Tibial artery (tissue), 4 donors: ENCODE measurements around the gene CARD19.
A peak's percentile ranks its signal among the peaks of the same experiment; 100 is the strongest.

Experiments
- DNase-seq, 2 donors: peaks; one replicate each; pipeline ENCODE4 v3.0.0-alpha.2; 2019
- H3K27ac ChIP-seq, 2 donors: fragments of 200-600 bp; sonication (generic) in 1 of 2; 1 replicate in 1 of 2; 2 replicates in 1 of 2; pipeline ENCODE4 v1.5.1; 2018 to 2019; ENCODE audit warnings: mild to moderate bottlenecking in 1 of 2
- H3K27me3 ChIP-seq, 2 donors: fragments of 200-600 bp; sonication (generic) in 1 of 2; one replicate each; pipeline versions ENCODE4 v1.5.1 to v1.6.0; 2016 to 2019
- H3K36me3 ChIP-seq, 3 donors: fragments of 200-600 bp; sonication (generic) in 2 of 3; one replicate each; pipeline ENCODE4 v1.5.1; 2016 to 2019; ENCODE audit warnings: mild to moderate bottlenecking in 2 of 3
- H3K4me1 ChIP-seq, 4 donors: fragments of 200-600 bp; sonication (generic) in 2 of 4; 1 replicate in 3 of 4; 2 replicates in 1 of 4; pipeline ENCODE4 v1.5.1; 2016 to 2019
- H3K4me3 ChIP-seq, 2 donors: fragments of 200-600 bp; sonication (generic) in 1 of 2; 1 replicate in 1 of 2; 2 replicates in 1 of 2; pipeline ENCODE4 v1.5.1; 2018 to 2019; ENCODE audit warnings: mild to moderate bottlenecking in 2 of 2
- H3K9me3 ChIP-seq, 3 donors: fragments of 200-600 bp; sonication (generic) in 1 of 3; one replicate each; pipeline ENCODE4 v1.5.1; 2016 to 2019
- CTCF ChIP-seq, 2 experiments: fragments of 200-600 bp in 1 of 2; fragments of 450-650 bp in 1 of 2; IDR thresholded peaks; one replicate each; pipeline ENCODE4 v1.5.1; 2017 to 2019; ENCODE audit warnings: antibody characterized with exemption in 2 of 2, mild to moderate bottlenecking in 1 of 2, moderate library complexity in 1 of 2
- intact Hi-C: fragments of 100-400 bp; cut with DNase I; formaldehyde crosslinking; loops from one replicate; pipeline ENCODE4 v1.15.0; 2023; ENCODE audit warnings: low total_unique reads

Gene CARD19

GRCh38 chr9:93155716-93156474, 59.9 kb downstream of the CARD19 start:
- Histone ChIP-seq H3K9me3 (no peaks in the 10 kb centered on the region), H3K36me3 (no peaks in the 10 kb centered on the region), H3K4me1 (peaks cover 0 to 8% (median 3%) of the 10 kb centered on the region in 4 donors), H3K27me3 (no peaks in the 10 kb centered on the region), H3K4me3 (no peak overlapping the region), H3K27ac (no peak overlapping the region)
- TF ChIP-seq CTCF (IDR thresholded peaks at IDR 0.05): no peak
- DNase-seq: no peak
- intact Hi-C loops: loop anchor here (5.0 kb wide), 1 partner anchor 151 kb away; no protein-coding TSS in a partner anchor

DNA sequence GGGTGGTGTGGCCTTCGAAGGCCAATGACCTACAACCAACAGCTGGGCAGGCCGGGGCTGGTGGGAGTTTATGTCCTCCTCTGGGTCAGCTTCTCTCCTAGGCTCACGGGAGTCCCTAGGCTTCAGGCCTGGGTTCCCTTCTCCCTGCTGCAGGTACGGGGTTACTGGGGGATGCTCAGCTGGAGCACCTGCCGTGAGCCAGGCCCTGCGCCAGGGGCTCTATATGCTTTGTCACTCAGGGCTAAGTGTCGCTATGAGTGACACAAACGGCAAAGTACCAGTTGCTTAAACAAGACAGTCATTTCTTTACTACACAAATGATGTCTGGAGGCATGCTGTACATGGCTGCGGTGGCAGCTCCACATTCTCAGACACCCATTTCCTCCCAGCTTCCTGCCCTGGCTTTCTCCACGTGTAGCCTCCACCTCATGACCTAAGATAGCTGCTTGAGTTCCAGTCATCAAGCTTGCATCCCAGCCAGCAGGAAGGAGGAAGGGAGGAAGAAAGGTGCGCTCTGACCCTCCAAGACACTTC, 60.5 kb downstream of the CARD19 start:
- no peak for TF ChIP-seq CTCF (IDR thresholded peaks at IDR 0.05)
- intact Hi-C loops: loop anchor here (5.0 kb wide), 1 partner anchor 151 kb away; no protein-coding TSS in a partner anchor

GRCh38 chr9:93159601-93160471, 63.8 kb downstream of the CARD19 start:
- peak; percentile 95 to 98 for TF ChIP-seq CTCF (IDR thresholded peaks at IDR 0.05)
- Histone ChIP-seq H3K9me3 (no peaks in the 10 kb centered on the region), H3K27ac (no peak overlapping the region), H3K4me3 (no peak overlapping the region), H3K27me3 (no peaks in the 10 kb centered on the region), H3K36me3 (no peaks in the 10 kb centered on the region), H3K4me1 (peaks cover 0 to 8% (median 3%) of the 10 kb centered on the region in 4 donors)
- peak; percentile 76 to 89 for DNase-seq
- intact Hi-C loops: loop anchor here (5.0 to 10.0 kb wide), 2 partner anchors 147 to 405 kb away; no protein-coding TSS in a partner anchor

More for the DNA sequence above, 60.5 kb downstream of the CARD19 start:
- H3K4me3 ChIP-seq: no peak overlapping the region
- H3K9me3 ChIP-seq: no peaks in the 10 kb centered on the region
- no peaks in the 10 kb centered on the region for H3K36me3 ChIP-seq
- H3K4me1 ChIP-seq: peaks cover 0 to 8% (median 3%) of the 10 kb centered on the region in 4 donors
- no peaks in the 10 kb centered on the region for H3K27me3 ChIP-seq
- H3K27ac ChIP-seq: no peak overlapping the region
- no peak for DNase-seq

- intact Hi-C loops: loop anchor here (10.0 kb wide), 1 partner anchor 403 kb away; no protein-coding TSS in a partner anchor
Measured at GRCh38 chr9:93161786-93162562, 66.0 kb downstream of the CARD19 start.

More at GRCh38 chr9:93161786-93162562, 66.0 kb downstream of the CARD19 start:
- DNase-seq: no peak
- Histone ChIP-seq H3K27me3 (no peaks in the 10 kb centered on the region), H3K4me1 (peaks cover 0 to 8% (median 3%) of the 10 kb centered on the region in 4 donors), H3K36me3 (no peaks in the 10 kb centered on the region), H3K4me3 (no peak overlapping the region), H3K27ac (no peak overlapping the region), H3K9me3 (no peaks in the 10 kb centered on the region)
- TF ChIP-seq CTCF (IDR thresholded peaks at IDR 0.05): no peak
